Hepatocyte (in vitro differentiated cells): ENCODE data around the gene YWHAG.

ENCODE experiments used
- EZH2 ChIP-seq: fragments of 200-600 bp; sonication (generic); IDR thresholded peaks from 2 replicates; pipeline ENCODE4 v1.6.1; 2016; ENCODE audit warnings: antibody characterized with exemption, mild to moderate bottlenecking, borderline replicate concordance
- TF ChIP-seq, protein P1 (sequence below): fragments of 200-600 bp; sonication (generic); IDR thresholded peaks from 2 replicates; pipeline ENCODE4 v1.5.1; 2016; ENCODE audit warnings: antibody characterized with exemption, mild to moderate bottlenecking; ENCODE audit not compliant: poor library complexity

DNA sequence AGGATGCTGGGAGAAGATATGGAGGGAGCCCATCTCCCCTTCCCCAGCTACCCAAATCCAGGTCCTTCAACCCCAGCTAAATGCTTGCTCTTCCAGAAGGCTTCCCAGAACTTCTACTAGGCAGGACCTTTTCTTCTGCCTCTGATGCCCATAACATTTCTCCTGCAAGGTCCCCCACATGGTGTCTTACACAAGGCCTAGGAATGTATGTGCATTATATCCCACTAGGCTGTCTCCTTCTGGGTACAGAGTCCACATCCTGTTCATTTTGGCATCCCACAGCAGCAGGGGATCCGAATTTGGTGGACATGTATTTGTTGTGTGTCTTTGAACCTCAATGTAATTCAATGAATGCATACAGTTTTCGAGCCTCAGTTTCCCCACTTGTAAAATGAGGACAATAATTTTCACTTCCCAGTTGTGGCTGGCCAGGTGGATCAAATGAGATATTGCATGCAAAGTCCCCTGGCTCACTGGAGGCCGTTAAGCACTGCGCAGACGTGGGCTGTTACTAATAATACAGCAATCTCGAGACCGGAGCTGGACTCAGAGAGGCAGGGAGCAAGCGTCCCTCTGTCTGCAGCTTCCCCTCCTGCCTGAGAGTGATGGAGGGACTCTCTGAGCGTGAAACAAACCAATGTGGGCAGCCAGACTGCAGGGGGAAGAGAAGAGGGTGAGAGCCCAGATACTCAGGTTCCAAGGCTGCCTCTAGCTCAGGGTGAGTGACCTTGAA, 18.6 kb upstream of the YWHAG start:
- TF ChIP-seq, protein P1, sequence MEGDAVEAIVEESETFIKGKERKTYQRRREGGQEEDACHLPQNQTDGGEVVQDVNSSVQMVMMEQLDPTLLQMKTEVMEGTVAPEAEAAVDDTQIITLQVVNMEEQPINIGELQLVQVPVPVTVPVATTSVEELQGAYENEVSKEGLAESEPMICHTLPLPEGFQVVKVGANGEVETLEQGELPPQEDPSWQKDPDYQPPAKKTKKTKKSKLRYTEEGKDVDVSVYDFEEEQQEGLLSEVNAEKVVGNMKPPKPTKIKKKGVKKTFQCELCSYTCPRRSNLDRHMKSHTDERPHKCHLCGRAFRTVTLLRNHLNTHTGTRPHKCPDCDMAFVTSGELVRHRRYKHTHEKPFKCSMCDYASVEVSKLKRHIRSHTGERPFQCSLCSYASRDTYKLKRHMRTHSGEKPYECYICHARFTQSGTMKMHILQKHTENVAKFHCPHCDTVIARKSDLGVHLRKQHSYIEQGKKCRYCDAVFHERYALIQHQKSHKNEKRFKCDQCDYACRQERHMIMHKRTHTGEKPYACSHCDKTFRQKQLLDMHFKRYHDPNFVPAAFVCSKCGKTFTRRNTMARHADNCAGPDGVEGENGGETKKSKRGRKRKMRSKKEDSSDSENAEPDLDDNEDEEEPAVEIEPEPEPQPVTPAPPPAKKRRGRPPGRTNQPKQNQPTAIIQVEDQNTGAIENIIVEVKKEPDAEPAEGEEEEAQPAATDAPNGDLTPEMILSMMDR = no peak
- no peak for TF ChIP-seq EZH2
